CD14-positive monocyte (primary cell): ENCODE results near the gene POLR3A. TPM values are rescaled to one million over a fixed set of nuclear protein-coding genes. Genes with fewer than 3 reads are reported as not detected.

Experiments used
- DNase-seq, 3 donors: peaks; one replicate each; pipeline ENCODE4 v3.0.0-alpha.2; 2011 to 2022
- H2AFZ ChIP-seq: 2 replicates; pipeline ENCODE4 v1.6.0; 2012; ENCODE audit warnings: mild to moderate bottlenecking, low read depth, low read length, inconsistent platforms; ENCODE audit not compliant: insufficient read depth, poor library complexity, severe bottlenecking
- H3K27ac ChIP-seq, 2 donors: 1 replicate in 1 of 2; 2 replicates in 1 of 2; pipeline ENCODE4 v1.5.1; 2012 to 2013; ENCODE audit warnings: low read length in 2 of 2, control low read depth in 1 of 2, inconsistent platforms in 1 of 2, low read depth in 1 of 2, mild to moderate bottlenecking in 1 of 2
- H3K27me3 ChIP-seq, 2 donors: one replicate each; pipeline versions ENCODE4 v1.6.0 to v1.6.1; 2011 to 2013; ENCODE audit warnings: low read length in 2 of 2; ENCODE audit not compliant: control insufficient read depth in 2 of 2, insufficient read depth in 2 of 2
- H3K36me3 ChIP-seq, 2 donors: replicated peaks in 1 of 2; 1 replicate in 1 of 2; 2 replicates in 1 of 2; pipeline versions ENCODE4 v1.5.1 to v1.6.1; 2012 to 2013; ENCODE audit warnings: low read length in 2 of 2, control low read depth in 1 of 2, inconsistent platforms in 1 of 2, mild to moderate bottlenecking in 1 of 2; ENCODE audit not compliant: insufficient read depth in 2 of 2, control insufficient read depth in 1 of 2
- H3K4me1 ChIP-seq, 2 donors: 1 replicate in 1 of 2; 2 replicates in 1 of 2; pipeline versions ENCODE4 v1.5.1 to v1.6.1; 2012 to 2013; ENCODE audit warnings: low read length in 2 of 2, control low read depth in 1 of 2, inconsistent platforms in 1 of 2, mild to moderate bottlenecking in 1 of 2, moderate library complexity in 1 of 2; ENCODE audit not compliant: insufficient read depth in 2 of 2, control insufficient read depth in 1 of 2
- H3K4me2 ChIP-seq: replicated peaks from 2 replicates; pipeline ENCODE3; 2012; ENCODE audit warnings: low read length, moderate library complexity, mild to moderate bottlenecking; ENCODE audit not compliant: poor library complexity, severe bottlenecking; ENCODE audit errors: extremely low read depth
- H3K4me3 ChIP-seq, 3 experiments: fragments of 200-600 bp in 1 of 3; sonication (generic) in 1 of 3; replicated peaks in 1 of 3; 1 replicate in 2 of 3; 2 replicates in 1 of 3; pipeline ENCODE4 v1.5.1; 2011 to 2013; ENCODE audit warnings: low read length in 3 of 3, mild to moderate bottlenecking in 3 of 3, control low read depth in 2 of 3, low read depth in 2 of 3, inconsistent platforms in 1 of 3, moderate library complexity in 1 of 3
- H3K79me2 ChIP-seq: 2 replicates; pipeline ENCODE4 v1.6.0; 2012; ENCODE audit warnings: mild to moderate bottlenecking, control low read depth, inconsistent platforms, low read length, moderate library complexity; ENCODE audit not compliant: insufficient read depth
- H3K9ac ChIP-seq: 2 replicates; pipeline ENCODE4 v1.6.0; 2017; ENCODE audit warnings: low read length, mild to moderate bottlenecking; ENCODE audit not compliant: insufficient read depth, poor library complexity, severe bottlenecking
- H3K9me3 ChIP-seq, 2 donors: replicated peaks in 1 of 2; 1 replicate in 1 of 2; 2 replicates in 1 of 2; pipeline versions ENCODE4 v1.5.1 to v1.6.1; 2012 to 2013; ENCODE audit warnings: low read length in 2 of 2, control low read depth in 1 of 2; ENCODE audit not compliant: control insufficient read depth in 1 of 2, insufficient read depth in 1 of 2
- H4K20me1 ChIP-seq: 2 replicates; pipeline ENCODE4 v1.6.0; 2012; ENCODE audit warnings: mild to moderate bottlenecking, low read length, control low read depth, moderate library complexity; ENCODE audit not compliant: insufficient read depth
- H3K27ac Mint-ChIP-seq, 7 donors: one replicate each; pipeline ENCODE4 v1.8.0; 2020; ENCODE audit warnings: mild to moderate bottlenecking in 7 of 7, mixed read lengths in 7 of 7, moderate library complexity in 6 of 7, inconsistent platforms in 2 of 7
- H3K27me3 Mint-ChIP-seq, 3 donors: one replicate each; pipeline ENCODE4 v1.8.0; 2021 to 2022; ENCODE audit warnings: low read depth in 3 of 3, mild to moderate bottlenecking in 3 of 3, mixed read lengths in 3 of 3, moderate library complexity in 3 of 3, inconsistent platforms in 1 of 3
- H3K36me3 Mint-ChIP-seq, 2 donors: one replicate each; pipeline ENCODE4 v1.8.0; 2020; ENCODE audit warnings: mixed read lengths in 2 of 2, inconsistent platforms in 1 of 2, mild to moderate bottlenecking in 1 of 2
- H3K4me1 Mint-ChIP-seq: one replicate; pipeline ENCODE4 v1.8.0; 2020; ENCODE audit warnings: mild to moderate bottlenecking, mixed read lengths
- H3K4me3 Mint-ChIP-seq, 2 donors: one replicate each; pipeline ENCODE4 v1.8.0; 2020; ENCODE audit warnings: mild to moderate bottlenecking in 2 of 2, mixed read lengths in 2 of 2, moderate library complexity in 1 of 2
- H3K9me3 Mint-ChIP-seq, 7 donors: one replicate each; pipeline ENCODE4 v1.8.0; 2020 to 2022; ENCODE audit warnings: mixed read lengths in 7 of 7, mild to moderate bottlenecking in 6 of 7, moderate library complexity in 6 of 7, inconsistent platforms in 2 of 7
- CTCF ChIP-seq: fragments of 200-600 bp; IDR thresholded peaks from one replicate; pipeline ENCODE4 v1.8.0; 2022; ENCODE audit warnings: antibody characterized with exemption, mild to moderate bottlenecking
- WGBS: methylation state at CpG from one replicate; pipeline ENCODE4 v1.1.5; 2013; ENCODE audit warnings: missing lambda C conversion rate; ENCODE audit not compliant: insufficient coverage; 5-methylcytosine and 5-hydroxymethylcytosine counted together
- intact Hi-C, 2 donors: fragments of 100-400 bp; cut with micrococcal nuclease; formaldehyde crosslinking; loops; one replicate each; pipeline versions ENCODE4 v1.15.0 to v1.15.1; 2023
- polyA plus RNA-seq, 3 donors: library from polyadenylated mRNA; depleted of rRNA in 1 of 3; unstranded in 2 of 3; stranded (reverse) in 1 of 3; fragments of 300-500 nt in 2 of 3; fragments of >200 nt in 1 of 3; fragmentation: Illumina TruSeq in 2 of 3; gene quantifications; 1 replicate in 2 of 3; 2 replicates in 1 of 3; pipeline ENCODE4 v1.2.3, GENCODE V29; 2012 to 2021

POLR3A gene
- polyA plus RNA-seq, 3 donors, result 2.7 to 5.2 (median 4.7) TPM

- no peaks in the 10 kb centered on the region for H3K27me3 ChIP-seq
- 86% methylated on average over 7 of the region's 8 CpGs for WGBS
- H3K9ac ChIP-seq, result no peak overlapping the region
- H3K4me1 Mint-ChIP-seq, result peaks cover 19% of the 10 kb centered on the region
- no peak overlapping the region for H3K4me3 ChIP-seq
- H3K27ac ChIP-seq, result no peak overlapping the region
- H3K79me2 ChIP-seq, result peaks cover 4% of the 10 kb centered on the region
- peaks cover 20 to 27% of the 10 kb centered on the region in 2 donors for H3K36me3 ChIP-seq
- H3K4me1 ChIP-seq, result peaks cover 0 to 8% of the 10 kb centered on the region in 2 donors
- peaks cover 29% of the 10 kb centered on the region for H4K20me1 ChIP-seq
- no peak overlapping the region for H3K4me2 ChIP-seq
- H3K36me3 Mint-ChIP-seq, result peaks cover 20 to 21% of the 10 kb centered on the region in 2 donors
- no peak for TF ChIP-seq CTCF
- no peaks in the 10 kb centered on the region for H3K9me3 ChIP-seq
- DNase-seq, result no peak
- intact Hi-C loops, result loop anchor here (2.0 to 10.0 kb wide), 5 partner anchors 266 to 1151 kb away; no protein-coding TSS in a partner anchor
- peaks cover 0 to 2% (median 1%) of the 10 kb centered on the region in 3 donors for H3K27me3 Mint-ChIP-seq
- H3K9me3 Mint-ChIP-seq, result peaks cover 0 to 2% (median 0%) of the 10 kb centered on the region in 7 donors
- no peak overlapping the region for H2AFZ ChIP-seq
- H3K27ac Mint-ChIP-seq, result no peak overlapping the region
- H3K4me3 Mint-ChIP-seq, result no peak overlapping the region
Measured at GRCh38 chr10:78045856-78046255, 16.5 kb upstream of the POLR3A start.

- Mint-ChIP-seq H3K36me3 (peaks cover 26 to 27% of the 10 kb centered on the region in 2 donors), H3K27ac (peak overlapping the region in 2 of 7 donors; percentile 46 to 51), H3K9me3 (peaks cover 0 to 2% (median 0%) of the 10 kb centered on the region in 7 donors), H3K4me3 (no peak overlapping the region), H3K4me1 (peaks cover 19% of the 10 kb centered on the region), H3K27me3 (peaks cover 0 to 2% (median 1%) of the 10 kb centered on the region in 3 donors)
- no peak for TF ChIP-seq CTCF
- Histone ChIP-seq H3K27me3 (no peaks in the 10 kb centered on the region), H3K4me1 (peaks cover 0 to 8% of the 10 kb centered on the region in 2 donors), H3K36me3 (peaks cover 26 to 33% of the 10 kb centered on the region in 2 donors), H4K20me1 (peaks cover 35% of the 10 kb centered on the region), H3K27ac (no peak overlapping the region), H3K9ac (no peak overlapping the region), H2AFZ (no peak overlapping the region), H3K4me3 (no peak overlapping the region), H3K9me3 (no peaks in the 10 kb centered on the region), H3K4me2 (no peak overlapping the region), H3K79me2 (peaks cover 9% of the 10 kb centered on the region)
- intact Hi-C loops, result loop anchor here (5.0 to 10.0 kb wide), 4 partner anchors 267 to 1152 kb away; no protein-coding TSS in a partner anchor
- DNase-seq, result peak; percentile 21 to 55 (median 27)
- WGBS, result 89% methylated on average over 3 of the region's 10 CpGs
Measured at GRCh38 chr10:78045237-78045636, 15.9 kb upstream of the POLR3A start.
